HG02678 (cell line): ENCODE results near the gene MALT1.
A peak's percentile ranks its signal among the peaks of the same experiment; 100 is the strongest.
"Not testable (repeated sequence)": the region's sequence is repeated elsewhere in the genome, so short reads cannot be mapped to it uniquely, and the experiment has no call there.

Experiments
- ATAC-seq: cut with Tn5 transposase; IDR thresholded peaks from one replicate; pipeline ENCODE4 v1.9.1; 2021; ENCODE audit warnings: mild to moderate bottlenecking, moderate library complexity; ENCODE audit not compliant: unreplicated experiment

Gene MALT1

DNA sequence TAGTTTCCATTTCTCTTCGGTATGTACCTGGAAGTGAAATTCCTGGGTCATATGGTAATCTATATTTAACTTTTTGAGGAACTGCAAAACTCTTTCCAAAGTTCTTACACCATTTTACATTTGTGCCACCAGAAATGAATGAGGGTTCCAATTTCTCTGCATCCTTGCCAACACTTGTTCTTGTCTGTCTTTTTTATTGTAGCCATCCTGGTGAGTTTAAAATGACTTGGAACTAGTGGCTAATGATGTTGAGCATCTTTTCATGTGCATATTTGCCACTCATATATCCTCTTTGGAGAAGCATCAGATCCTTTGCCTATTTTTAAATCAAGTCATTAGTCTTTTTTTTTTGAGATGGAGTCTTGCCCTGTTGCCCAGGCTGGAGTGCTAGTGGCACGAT lies 59.4 kb downstream of the MALT1 start:
- ATAC-seq, result no peak

DNA sequence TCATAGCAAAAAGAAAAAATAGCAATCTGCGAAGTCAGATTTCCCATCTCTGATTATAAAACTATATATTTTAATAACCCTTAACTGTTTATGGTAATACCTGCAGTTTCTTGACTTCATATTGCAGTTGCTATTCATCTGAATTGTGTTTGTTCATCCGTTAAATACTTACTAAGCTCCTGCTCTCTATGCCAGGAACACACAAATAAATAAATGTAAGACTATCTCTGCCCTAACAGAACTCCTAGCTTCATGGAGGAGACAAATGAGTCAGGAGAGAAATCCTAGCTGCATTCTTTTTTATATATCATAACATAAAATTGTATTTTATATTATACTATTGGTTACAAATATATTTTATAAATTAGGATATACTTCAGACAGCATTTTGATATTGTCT lies 61.2 kb downstream of the MALT1 start:
- ATAC-seq, result no peak

DNA sequence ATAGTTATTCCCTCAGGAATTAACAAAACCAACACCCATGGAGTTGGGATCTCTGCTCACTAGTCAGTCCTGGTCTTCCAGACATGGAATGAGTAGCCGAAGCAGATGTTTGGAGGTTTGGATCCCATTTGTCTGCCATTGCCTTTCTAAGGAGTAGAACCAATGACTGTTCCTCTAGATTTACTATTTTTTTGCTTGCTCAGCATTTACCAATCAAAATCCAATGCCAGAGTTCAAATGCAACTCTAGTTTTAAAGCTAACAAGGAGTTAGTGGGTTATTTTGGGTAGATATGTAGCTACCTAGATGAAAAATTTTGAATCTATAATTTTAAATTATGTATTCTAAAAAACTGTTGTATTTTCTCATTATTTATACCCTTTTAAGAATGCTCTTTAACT lies 62.6 kb downstream of the MALT1 start:
- no peak for ATAC-seq

DNA sequence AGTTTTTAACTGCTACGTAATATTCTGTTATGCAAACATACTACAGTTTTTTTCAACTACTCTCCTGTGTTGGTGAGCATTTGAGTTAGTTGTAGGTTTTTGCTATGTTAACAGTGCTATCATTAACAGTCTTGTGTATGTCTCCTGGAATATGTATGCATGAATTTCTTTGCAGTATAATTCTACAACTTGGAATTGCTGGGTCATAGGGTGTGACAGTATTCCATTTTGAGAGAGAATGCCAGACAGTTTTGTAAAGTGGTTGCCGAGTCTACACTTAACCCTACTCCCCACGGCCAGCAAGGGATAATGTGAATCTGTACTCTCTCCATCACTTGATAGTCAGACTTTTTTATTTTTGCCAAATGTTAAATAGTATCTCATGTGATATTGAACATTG lies 67.1 kb downstream of the MALT1 start:
- ATAC-seq, result no peak

DNA sequence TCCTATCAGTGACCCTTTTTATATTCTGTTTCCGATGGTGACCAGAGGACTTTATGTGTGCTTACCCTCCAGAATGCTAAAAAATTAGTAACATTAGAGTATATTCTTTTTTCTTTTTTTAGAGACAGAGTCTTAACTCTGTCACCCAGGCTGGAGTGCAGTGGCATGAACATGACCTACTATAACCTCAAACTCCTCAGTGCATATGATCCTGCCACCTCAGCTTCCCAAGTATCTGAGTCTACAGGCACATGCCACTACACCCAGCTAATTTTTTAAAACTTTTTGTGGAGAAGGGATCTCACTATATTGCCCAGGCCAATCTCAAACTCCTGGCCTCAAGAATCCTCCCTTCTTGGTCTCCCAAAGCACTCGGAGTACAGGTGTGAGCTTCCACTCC lies 74.6 kb downstream of the MALT1 start:
- no peak for ATAC-seq

DNA sequence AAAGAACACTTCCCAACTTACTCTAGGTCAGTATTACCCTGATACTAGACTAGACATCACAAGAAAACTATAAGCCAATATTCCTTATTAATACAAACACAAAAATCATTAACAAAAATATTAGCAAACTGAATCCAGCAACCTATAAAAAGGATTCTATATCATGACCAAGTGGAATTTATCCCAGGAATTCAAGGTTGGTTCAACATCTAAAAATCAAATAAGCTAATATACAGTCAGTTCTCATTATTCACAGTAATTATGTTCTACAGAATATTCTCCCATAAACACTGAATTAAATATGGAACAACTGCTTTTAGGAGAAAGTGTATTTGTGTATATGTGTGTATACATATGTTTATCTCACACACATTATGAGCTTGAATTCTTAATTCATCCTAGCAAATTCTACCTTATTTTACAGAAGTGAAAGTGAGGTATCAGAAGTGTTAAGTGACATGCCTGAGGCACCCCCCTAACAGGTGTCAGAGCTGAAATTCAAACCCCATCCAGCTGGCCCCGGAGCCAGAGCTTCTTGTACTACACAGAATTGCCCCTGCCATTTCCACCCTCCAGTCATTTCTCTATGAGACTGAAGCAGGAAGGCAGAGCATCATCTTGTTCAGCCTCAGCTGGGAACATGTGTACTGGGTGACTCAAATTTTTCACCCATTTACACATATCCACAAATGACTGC lies 77.8 kb downstream of the MALT1 start:
- ATAC-seq, result no peak

DNA sequence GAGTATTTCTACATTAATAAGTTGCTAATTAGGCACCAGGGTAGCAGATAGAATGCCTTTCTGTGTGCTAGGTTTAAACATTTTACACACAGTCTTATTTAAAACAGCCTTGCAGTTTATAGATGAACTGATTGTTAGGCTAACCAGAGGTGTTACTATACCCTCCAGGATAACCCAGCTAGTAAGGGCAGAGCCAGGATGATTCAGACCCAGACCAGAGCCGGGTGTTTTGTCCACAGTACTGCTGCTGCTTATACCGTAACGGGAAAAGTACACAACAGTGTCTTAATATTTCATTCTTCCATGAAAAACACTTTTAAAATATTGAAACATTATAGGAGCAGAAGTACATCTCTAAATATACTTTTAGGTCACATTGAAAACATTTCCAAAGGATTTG lies 82.7 kb downstream of the MALT1 start:
- ATAC-seq, result no peak

DNA sequence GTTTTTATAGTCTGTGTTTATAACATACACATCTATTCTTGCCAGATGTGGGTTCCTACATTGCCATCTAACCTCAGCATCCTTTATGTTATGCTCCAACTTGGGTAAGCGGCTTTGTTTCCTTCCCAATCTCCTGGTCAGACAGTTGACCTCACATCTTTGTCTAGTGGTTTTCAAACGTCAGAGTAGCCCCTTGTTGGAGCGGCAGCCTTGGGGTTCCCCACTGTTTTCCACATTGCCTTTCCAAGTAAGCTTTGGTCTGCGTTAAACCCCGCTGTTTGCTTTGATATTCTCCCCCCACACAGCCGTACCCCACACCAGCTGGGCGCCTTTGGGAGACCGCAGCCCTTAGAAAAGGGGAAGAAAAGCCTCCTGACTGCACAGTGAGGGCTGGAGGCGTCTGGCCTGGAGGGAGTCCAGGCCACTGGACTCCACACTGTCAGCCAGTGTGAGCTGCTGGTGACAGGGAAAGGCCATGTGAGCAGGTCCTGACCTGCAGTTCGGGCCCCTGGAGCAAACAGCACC lies 83.3 kb downstream of the MALT1 start:
- peak; percentile 61 for ATAC-seq

DNA sequence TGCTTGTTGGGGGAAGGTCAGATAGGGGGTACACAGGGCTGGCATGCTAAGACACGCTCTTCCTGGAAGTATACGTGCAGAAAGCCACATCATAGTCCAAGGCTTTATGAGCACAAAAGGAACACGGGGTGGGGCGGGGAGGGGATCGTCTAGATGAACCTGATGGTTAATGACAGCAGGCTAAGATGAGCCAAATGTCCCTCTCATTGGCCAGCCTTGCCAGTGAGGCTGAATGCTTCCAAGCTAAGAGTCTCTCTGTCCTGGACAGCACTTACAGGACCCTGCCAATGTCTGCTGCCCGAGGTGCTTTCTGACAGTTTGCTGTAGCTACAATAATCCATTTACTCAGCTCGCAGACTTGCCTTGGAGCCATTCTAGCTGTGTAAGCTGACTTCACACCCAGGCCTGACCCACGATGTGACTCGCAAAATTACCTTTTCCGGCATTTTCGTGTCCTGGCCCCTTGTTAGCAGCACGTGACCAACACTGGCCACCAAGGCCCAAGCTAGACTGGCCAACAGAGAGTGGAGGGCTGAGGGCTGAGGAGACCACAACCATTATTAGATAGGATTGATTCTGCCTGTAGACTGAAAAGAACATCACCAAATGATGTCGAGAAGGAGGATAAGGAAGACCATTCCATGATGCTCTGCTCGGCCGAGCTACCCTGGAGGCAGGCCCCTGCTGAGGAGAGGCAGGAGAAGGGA lies 84.2 kb downstream of the MALT1 start:
- ATAC-seq, result no peak

DNA sequence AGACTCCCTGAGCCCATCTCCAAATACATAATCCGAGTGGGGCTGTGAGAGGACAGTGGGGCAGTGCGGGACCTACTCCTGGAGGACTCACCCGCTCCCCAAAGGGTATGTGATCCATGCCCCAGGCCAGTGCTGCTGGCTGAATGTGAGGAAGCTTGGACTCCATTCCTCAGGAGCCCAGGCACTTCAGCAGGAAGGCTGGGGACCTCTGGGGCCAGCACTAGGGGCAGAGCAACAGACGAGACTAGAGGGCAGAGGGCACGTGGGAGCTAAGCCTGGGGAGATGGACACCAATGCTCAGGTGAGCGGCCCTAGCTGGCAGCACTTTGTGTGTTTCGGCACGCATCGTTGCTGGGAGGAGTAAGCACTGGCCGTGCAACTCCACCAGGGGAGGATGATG lies 84.9 kb downstream of the MALT1 start:
- ATAC-seq, result no peak

DNA sequence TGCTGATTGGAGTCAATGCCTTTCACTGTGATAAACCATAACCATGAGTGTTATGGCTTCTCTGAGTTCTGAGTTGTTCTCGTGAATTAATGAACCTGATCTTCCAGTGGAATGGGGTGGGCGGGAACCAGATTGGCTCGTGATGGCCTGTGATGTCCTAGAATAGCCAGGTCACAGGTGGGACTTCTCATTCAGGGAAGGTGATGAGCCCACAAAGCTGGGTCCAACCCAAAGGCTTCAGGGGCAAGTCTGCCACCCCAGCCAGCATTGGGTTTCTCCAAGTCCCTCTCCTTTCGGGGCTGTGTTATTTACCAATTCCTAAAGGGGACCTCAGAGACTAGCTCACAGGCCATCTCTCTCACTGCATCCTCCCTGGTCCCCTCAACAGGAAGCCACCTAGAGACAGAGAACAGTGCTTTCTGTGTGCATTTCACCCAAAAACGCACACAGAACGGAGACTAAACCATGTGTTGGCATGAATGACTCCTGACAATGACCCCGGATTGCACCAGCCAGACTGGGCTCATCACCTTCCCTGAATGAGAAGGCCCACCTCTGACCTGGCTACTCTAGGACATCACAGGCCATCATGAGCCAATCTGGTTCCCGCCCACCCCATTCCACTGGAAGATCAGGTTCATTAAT lies 85.5 kb downstream of the MALT1 start:
- ATAC-seq, result no peak

DNA sequence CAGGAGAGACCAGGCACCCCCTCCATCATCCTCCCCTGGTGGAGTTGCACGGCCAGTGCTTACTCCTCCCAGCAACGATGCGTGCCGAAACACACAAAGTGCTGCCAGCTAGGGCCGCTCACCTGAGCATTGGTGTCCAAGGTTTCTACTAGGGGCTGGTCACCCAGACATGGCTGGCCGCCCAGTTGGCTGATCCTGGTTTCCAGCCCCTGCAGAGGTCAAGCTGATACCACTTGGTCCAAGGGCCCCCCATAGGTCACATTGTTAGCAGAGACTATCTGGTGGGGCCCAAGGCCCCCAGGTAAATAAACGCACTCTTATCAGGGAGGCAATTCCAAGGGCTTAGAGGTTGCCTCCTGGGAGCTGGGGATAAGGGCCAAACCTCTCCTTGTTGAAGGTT lies 86.1 kb downstream of the MALT1 start:
- ATAC-seq, result not testable (repeated sequence)

DNA sequence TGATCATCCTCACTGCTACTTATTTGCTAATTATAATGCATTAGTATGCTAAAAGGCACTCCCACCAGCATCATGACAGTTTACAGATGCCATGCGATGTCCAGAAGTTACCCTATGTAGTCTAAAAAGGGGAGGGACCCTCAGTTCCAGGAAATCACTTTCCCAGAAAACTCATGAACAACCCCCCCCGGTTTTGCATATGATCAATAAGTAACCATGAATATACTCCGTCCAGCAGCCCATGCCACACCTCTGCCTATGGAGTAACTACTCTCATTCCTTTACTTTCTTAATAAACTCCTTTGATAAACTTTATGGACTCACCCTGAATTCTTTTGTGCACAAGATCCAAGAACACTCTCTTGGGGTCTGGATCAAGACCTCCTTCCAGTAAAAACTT lies 86.8 kb downstream of the MALT1 start:
- ATAC-seq, result no peak

DNA sequence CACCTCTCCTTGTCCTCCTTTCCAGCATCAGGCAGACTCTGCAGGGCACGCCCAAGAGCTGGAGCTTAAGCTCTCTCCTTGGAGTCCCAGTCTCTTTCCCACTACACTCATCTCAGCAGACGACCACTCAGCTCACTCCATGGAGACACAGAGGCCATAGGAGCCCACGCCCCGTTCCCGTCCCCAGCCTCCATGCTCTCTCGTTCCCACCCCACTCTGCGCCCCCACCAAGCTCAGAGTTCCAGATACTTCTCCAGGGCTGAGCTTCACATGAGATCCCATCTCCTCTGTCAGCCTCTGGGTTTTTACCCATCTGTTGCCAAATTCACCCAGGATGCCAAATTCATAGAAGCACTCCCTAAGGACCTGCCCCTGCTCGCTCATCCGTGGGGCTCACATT lies 87.3 kb downstream of the MALT1 start:
- no peak for ATAC-seq

DNA sequence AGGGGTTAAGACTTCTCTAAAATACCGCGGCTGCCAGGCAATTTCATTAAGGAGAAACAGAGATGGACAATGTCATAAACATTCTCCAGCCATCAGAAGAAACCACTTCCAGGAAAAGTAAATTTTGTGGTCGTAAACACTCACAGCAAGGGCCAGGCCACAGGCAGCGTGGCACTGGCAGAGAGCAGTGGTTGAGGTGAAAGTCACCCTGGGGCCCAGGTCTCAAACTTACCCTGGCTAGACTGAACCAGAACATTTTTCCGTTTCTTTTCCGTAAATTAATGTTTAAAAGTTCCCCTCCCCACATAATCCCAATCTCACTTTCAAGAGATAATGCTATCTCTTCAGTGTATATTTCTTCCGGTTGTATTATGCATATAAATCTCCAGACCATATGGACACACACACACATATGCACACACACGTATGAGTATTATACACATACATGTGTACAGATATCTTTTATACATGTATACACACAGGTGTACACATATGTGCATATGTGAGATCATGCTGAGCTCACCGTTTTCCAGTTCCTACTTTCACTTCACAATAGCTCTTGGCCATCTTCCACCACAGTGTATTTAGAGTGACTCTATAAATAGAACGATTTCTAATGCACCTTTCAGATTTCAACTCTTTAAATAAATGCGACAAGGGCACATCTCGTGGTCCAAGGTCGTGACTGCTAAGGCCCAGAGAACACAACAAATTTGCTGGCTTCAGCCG lies 90.1 kb downstream of the MALT1 start:
- peak; percentile 72 for ATAC-seq

DNA sequence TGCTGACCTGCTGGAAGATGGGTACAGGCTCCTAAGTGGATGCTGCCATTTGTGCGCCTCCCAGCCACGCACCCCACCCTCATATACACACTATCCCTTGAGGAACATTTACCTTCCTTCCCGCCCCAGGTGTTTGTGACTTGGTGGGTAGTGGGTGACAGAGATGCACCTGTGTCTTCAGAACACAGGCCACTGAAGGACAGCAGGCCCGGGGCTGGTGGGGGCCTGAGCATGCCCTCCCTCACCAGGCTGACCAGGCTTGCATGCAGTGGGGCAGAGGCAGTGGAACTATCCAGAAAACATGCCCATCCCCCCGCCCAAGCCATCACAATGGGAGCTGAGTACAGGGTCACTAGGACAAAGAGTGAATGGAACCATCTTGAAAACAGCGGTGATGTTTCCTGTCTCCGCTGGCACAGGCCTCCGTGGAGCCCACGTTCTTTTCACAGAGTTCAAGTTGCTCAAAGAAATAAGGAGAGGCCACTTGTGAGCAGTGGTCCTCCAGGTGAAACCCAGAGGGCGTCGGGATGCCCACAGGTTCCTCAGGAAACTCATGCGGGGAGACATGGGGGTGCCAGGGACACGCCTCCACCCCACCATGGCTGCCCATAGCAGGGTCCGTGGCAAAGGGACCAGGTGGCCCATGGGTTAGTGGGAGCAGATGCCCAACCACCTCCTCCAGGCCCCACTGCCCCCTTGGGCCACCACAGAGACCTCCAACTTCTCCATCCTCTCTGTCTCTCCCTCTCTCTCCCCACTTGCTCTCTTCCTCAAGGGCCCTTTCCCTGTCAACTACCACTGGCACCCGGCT lies 90.9 kb downstream of the MALT1 start:
- ATAC-seq, result no peak

DNA sequence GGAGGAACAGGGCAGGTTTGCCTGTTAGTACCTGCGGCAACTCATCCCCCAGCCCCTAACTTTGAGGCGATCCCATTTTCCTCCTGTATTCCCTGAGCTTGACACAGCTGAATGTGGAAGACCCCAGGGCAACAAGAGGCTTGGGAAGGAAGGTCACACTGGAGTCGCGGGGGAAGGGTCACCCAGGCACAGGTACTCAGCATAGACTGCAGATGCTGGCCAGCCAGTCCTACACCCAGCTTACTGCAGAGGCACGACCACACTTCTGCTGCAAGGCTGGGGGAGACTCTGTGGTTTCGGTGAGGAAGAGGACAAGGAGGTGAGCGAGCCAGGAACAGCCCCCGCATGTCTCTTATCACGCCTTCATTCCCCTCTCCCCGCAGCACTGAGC lies 91.5 kb downstream of the MALT1 start:
- ATAC-seq, result no peak

DNA sequence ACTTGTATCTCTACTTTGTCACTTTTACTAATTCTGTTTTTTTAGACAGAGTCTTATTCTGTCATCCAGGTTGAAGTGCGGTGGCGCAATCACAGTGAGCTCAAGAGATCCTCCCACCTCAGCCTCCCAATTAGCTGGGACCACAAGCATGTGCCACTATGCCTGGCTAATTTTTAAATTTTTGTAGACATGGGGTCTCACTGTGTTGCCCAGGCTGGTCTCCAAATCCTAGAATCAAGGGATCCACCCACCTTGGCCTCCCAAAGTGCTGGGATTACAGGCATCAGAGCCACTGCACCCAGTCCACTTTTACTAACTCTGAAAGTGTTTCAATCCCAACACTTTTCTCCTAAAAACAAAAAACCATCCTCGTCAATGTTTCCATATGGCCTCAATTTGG lies 94.9 kb downstream of the MALT1 start:
- no peak for ATAC-seq

DNA sequence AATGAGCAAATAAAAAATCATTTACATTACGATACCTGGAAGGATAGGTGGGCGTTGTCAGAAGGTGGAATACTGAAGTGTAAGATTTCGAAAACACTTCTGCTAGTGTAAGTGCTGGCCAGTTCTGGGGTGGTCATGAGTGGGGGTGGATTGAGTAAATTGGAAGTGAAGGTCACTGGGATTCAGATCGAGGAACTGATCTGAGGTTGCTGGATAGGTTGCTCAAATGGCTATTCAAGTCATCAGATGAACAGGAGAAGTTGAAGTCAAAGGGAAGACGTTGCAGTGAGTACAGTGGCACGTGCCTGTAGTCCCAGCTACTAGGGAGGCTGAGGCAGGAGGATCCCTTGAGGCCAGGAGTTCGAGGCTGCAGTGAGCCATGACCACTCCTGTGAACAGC lies 95.7 kb downstream of the MALT1 start:
- ATAC-seq, result no peak

DNA sequence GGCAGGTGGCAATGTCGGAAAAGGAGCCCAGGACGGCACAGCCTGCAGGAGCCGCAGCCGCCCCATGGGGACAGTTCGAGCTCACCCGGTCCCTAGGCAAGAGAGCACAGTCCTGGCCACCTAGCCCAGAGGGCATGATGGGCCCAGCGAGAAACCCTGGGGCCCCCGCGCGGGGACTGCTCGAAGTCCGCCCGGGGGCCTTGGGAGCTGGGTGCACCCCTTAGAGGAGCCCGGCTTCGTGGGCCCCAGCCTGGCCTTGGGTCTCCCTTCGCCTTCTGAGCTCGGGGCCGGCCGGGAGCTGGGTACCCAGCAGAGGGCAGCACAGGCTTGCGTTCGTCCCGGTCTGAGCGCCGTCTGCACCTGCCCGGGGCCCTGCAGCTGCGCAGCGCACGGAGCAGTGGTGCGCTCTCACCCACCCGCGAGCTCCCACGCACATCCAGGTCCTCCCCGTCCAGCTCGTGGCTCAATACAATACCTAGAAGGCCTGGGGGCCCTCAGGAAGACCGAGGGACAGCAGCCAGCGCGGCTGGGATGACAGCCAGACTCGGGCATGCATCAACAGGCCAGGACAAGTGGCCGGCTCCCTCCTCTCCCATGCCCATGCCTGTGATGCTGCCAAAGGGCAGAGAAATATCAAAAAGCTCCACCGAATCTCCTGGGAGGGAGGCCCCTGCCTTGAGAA lies 97.2 kb downstream of the MALT1 start:
- ATAC-seq, result peak; percentile 84
